Embryonic facial prominence (tissue), 1 donor: ENCODE data around the gene ARL14EP.
A peak's percentile ranks its signal among the peaks of the same experiment; 100 is the strongest.

Experiments
- DNase-seq: peaks from one replicate; pipeline ENCODE4 v3.0.0-alpha.2; 2016; ENCODE audit errors: extremely low spot score

The ARL14EP gene

DNA sequence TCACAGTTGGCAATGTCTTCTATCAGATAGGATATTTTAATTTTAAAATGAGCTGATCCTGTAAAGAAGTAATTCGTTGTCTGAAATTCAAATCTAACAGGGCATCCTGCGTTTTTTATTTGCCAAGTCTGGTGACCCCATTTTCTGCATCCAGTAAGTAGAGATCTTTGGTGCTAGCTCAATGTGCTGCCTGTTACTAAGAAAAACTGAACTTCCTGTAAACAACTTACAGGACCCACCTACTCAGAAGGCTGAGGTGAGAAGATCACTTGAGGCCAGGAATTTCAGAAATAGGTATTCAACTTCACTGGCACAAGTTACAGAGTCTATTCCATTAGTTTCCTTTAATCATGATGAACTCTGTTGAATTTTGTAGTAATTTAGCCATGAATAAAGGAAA is 4.0 kb downstream of the ARL14EP start:
- DNase-seq: no peak

DNA sequence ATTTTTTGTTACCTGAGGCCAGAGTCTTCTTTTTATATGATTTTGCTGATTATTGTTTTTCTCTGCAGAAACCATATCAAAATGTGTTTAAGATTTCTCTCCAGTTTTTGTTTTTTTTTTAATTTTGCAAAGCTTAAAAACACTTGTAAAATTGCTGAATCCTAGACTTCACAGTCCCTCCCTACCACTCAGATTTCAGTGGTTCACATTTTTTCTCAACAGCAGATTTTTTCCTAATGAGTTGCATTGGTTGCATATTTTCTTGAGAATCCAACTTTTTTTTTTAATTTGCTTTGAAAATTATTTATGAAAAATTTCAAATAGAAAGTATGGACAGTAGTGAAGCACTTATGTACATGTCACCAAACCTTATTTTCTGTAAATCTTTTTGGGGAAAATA is 5.8 kb downstream of the ARL14EP start:
- DNase-seq: no peak

DNA sequence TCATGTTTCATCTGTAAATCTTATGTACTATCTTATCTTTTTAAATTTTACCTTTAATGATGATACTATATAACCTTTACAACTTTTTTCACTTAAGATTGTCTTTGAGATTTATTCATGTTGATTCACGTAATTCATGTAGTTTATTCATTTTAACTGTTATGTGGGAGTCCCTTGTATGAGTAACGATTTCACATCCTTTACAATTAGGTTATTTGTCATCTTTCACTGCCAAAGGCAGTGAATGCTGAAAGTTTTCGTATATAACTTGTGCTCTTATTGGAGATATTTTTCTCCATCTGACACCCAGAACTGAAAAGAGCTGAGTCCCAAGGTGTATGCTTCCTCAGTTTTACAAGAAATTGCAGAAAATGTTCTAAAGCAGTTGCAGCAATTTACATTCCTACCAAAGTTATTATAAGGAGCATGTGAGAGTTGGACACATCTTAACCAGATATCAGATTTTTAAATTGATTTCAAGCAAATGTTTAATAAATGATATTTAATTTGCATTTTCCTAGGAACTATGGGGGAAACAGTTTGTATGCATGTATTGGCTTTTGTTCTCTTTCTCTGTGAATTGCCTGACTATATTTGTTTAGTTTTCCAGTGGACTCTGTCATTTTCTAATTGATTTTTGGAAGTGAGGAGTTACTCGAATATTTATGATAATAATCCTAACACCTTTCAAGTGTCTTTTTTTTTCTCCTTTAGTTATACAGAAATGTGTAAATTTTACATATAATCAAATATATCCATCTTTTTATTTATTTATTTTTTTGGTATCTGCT is 6.4 kb downstream of the ARL14EP start:
- no peak for DNase-seq

DNA sequence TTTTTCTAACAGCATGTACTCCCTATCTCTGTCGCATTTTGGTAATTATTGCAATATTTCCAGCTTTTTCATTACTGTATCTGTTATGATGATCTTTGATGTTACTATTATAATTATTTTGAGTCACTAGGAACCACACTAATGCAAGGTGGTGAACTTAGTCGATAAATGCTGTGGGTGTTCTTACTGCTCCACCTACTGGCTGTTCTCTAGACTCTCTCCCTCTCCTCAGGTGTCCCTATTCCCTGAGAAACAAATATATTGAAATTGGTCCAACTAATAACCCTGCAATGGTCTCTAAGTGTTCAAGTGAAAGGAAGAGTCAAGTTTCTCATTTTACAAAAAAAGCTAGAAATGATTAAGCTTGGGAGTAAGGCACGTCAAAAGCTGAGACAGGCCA is 10.5 kb downstream of the ARL14EP start:
- DNase-seq: no peak

DNA sequence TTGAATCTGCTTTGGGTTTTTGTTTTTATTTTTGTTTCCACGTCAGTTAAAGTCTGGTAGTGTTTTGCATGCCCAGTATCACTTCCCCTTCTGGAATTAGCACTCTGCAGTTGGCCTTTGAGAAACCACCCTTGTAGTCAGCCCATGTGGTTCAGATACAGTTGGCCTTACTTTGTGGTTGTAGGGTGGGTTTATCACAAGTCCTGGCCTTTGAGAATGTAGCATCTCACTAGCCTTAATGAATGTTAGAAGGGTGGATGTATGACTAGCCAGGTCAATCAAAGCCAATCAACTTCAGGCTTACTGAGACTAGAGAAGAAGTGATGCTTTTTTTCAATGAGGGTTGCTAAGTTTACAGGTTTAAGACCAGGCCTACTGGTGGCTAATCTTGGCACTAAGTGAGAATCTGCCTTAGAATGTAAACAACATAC is 19.8 kb downstream of the ARL14EP start:
- no peak for DNase-seq

DNA sequence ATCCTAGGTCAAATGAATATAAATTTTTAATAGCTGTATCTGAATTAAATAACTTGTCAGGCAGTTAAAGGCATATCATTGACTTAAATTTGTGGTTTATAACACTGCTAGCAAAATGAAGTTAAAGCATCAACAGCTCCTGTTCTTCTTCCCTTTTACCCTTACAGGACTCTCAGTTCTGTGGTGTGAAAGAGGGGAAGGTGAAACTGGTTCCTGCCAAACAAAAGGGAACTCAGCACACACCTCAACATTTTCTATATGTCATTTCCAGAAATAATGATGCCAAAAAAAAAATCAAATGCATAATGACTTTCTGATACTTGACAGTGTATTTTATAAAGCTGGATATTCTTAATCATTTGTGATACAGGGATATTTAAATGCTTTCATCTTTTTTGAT is 21.2 kb downstream of the ARL14EP start:
- DNase-seq: no peak

DNA sequence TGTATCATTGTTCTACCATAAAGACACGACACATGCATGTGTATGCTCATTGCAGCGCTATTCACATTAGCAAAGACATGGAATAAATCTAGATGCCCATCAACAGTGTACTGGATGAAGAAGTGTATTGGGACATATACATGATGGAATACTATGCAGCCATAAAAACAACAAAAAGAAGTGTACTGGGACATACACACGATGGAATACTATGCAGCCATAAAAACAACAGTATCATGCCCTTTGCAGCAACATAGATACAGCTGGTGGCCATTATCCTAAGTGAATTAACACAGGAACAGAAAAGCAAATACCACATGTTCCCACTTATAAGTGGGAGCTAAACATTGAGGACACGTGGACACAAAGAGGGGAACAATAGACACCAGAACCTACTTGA is 22.7 kb downstream of the ARL14EP start:
- DNase-seq: no peak

DNA sequence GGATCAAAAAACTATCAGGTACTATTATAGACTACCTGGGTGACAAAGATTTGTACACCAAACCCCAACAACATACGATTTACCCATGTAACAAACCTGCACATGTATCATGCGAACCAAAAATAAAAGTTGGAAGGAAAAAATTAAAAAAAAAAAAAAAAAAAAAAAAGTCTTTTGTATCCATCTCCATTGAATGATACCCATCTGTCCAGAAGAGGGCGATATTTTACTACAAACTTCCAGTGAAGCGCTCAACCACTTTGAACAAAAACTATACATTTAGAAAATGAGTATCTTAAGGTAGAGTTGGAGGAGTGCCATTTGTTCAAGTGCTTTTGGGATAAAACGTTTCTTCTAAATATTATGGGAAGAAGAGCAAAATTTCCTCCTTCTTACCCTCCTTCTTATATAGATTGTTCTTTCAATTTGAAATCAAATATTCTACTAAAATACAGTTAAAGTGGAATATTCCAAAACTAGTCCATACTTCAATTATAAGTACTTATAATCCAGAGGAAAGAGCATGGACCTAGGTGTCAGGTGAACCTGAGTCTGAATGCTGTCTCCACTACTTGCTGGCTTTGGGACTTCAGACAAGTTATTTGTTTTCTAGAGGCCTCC is 23.3 kb downstream of the ARL14EP start:
- DNase-seq: peak; percentile 82

DNA sequence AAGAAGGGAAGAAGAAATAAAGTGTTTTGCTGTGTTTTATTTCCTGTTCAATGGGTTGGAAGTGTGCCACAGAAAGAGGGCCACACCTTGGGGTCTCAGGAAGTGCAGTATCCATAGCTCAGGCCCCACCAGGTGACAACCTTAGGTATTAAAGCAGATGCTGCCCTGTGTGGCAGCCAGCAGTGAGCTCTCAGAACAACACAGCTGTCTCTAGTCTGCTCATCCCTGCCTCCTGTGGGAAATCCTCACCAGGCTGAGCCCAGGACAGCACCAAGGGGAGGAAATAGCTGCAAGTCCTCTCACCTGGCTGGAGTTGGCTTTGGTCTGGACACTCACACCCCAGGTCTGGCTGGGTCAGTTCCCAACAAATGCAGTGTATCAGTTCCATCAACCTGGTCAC is 25.1 kb downstream of the ARL14EP start:
- DNase-seq: no peak

DNA sequence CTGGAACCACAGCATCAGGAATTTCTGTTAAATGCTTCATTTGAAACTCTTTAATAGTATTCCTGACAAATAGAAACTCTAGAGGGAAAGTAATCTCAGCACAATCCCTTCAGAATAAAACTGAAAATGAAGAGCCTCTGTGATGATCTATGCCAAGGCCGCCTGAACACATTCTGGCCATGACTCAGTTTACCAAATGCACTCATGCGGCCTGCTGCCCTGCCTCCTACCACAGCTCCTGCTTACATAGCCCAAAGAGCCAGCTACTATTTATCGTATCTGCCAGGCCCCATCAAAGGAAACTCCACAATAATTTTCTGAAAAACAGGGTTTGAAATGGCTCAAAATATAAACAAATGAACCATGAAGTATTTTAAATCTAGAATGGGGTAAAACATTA is 27.0 kb downstream of the ARL14EP start:
- DNase-seq: no peak

DNA sequence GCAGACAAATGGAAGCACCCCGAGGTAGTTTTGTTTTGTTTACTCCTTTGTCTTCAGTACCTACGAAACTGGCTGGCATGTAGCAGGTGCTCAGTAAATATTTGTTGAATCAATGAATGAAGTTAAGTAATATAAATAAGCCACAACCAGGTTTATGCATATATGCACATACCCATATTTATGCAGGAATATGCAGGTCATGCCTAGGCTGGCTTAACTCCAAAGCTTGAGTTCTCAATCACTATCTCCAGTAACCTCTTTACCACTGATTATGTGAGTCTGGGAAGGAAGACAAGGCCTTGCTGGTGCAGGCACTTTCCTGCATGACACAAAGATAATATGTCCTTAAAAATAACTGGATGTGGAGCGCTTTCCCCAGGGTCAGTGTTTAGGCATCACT is 27.5 kb downstream of the ARL14EP start:
- DNase-seq: no peak

DNA sequence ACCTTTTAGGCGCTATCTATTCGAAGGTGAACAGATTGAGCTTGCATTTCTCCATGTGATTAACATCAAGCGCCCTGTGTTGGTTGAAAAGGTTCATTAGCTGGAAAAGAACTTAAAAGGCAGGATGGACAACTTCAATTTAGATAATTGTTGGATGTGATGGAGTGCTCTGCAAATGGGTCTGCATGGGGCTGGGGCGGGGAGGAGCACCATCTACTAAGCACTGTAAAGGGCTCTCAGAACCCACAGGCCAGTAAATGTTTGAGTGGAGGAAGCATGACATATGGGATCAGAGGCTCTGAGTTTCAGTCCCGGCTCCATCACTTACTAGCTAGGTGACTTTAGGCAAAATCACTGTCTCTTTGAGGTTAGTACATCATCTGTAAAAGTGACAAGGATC is 28.2 kb downstream of the ARL14EP start:
- no peak for DNase-seq

DNA sequence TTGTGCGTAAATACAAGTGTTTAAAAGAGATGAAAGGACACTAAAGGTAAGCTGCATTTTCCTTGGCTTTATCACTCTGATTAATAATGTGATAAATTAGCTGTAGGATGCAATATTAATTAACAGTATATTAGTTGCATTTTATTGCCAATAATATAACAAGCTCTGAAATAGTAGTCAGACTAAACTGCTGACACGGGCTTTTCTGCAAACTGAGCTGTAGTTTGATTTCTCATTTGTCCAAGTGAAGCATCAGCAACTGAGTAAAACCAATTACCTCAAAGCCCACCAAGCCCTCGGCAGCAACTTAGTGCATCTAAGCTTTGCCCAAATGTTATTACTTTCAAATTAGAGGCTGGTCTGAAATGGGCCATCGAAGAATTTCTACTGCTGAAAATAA is 33.5 kb downstream of the ARL14EP start:
- no peak for DNase-seq

DNA sequence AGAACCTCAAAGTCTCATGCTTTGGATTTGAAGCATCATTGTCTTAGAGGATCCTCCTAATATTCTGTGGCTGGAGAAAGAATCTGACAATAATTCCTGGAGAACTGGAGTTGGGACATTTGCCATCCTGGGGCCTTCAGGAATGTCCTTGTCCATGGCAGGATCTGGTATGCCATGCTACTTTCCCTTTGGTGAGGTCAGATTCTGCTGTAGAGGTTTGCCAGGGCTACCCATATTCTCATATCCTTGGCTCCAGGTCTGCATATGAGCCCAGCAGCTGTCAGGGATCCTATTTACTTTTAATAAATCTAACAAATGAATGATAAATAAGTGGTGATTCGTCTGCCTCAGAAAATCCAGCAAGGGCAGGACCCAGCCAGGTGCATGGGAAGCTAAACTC is 35.0 kb downstream of the ARL14EP start:
- DNase-seq: no peak

DNA sequence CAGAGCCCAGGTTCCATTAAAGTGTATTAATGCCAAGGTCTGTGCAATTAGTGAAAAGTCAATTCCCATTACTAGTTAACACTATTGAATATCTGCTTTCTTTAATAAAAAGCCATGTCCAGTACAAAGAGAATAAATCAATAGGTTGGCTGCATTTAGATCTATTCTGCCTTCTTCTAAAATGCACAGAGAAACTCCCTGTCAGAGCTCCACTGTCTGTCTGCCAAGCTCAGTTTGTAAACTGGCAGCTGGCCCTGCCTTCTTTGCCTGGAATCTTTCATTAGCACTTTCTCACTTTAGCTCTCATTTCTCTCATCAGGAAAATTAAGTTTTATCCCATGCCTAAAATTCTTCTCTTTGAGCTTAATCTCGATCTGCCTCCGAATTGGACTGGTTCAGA is 35.6 kb downstream of the ARL14EP start:
- DNase-seq: no peak

DNA sequence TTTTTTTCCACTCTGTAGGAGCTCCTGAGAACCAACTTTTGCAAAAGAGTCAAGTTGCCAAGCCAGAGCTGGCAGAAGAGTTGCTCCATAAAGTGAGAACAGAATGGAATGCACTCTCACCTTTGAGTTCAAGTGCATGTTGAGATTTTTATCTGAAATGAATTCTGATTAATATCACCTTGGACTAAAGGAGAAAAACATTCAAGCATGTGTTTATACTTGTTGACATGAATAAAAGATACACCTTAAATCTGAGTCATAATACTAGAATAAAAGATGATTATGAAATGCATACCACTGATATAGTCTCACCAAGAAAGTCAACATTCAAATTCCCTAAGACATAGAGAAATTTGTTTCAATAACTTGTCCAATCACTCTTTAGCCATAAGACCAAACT is 37.8 kb downstream of the ARL14EP start:
- no peak for DNase-seq

DNA sequence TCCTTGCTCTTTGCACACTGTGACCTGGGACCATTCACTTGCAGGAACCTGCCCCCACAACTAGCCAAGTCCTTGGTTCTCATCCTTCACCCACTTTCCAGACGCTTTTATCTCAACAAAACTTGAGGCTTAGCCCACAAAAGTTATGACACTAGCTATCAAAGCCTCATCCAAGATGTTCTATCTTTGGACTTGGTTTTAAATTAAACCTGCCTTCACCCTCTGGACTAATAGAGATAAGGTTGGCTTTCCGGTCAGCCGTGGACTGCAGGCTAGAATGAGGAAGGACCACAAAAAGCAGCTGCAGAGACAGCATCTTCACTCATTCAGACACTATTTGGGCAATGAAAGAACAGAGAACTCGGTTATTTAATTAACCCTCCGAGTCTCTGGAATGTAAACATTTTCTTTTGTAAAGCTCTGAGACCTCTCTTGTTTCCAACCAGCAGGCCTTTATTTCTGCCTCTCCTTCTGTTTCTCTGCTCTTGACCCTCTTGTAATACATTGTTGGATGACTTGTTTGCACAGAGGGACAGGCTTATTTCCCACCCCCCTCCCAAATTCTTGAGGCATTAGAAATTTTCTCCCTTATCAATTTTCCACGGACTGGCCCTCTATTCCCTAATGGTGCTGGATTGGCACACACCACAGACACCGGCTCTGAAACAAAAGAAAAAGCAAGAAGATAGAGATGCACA is 41.4 kb downstream of the ARL14EP start:
- DNase-seq: no peak

DNA sequence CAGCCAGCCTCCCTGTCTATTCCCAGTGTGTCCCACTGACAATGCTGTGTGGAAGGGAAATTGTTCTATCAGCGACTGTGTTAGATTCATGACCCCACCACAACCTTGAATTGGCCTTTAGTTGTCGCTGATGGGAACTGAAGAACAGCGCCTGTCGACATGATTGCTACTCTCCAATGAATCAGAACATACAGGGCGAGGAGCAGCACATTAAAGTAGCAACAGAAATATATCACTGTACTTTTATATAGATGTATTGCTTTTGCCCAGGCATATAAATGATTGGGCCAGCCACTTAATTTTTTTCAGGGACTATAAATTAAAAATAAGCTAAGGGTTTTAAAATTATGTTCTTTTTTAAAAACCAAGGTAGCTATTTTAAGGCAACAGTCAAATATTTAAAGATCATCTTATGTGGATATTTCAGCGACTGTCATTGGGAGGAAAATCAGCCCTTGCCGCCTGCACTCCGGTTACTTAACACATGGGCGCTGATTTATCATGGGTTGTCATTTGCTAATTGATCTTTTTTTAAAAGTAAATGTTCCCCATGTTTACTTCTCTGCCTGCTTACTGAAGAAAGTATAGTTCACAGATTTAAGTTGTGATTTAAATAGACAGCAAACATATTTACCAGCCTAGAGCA is 42.1 kb downstream of the ARL14EP start:
- DNase-seq: no peak

DNA sequence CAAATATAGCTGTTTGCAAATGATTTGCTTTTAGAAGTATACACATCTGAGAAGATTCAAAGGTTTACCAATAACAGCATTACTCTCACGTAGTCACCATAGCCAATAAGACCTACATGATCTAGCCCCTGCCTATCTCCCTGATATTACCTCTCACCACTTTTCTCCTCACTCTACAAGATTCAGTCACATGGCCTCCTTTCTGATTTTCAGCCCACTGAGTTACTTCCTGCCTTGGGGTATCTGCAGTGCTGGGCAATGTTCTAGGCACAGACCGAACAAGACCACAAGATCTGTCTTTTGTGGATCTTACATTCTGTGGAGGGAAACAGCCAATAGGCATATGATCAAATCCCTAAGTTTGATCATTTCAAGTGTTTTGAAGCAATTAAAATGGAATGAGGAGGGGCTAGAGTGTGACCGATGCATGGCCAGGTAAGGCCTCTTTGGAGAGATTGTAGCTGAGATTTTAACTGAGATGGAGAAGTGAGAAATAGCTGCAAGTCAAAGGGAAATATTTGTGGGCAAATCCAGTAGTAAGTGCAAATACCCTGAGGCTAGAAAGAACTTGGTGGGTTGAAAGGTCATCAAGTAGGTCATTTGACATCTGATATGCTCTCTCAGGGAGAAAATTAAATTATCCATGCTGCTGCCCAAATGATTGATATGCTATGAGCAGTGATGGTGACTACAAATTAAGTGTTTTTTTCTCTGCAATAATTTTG is 43.1 kb downstream of the ARL14EP start:
- no peak for DNase-seq

DNA sequence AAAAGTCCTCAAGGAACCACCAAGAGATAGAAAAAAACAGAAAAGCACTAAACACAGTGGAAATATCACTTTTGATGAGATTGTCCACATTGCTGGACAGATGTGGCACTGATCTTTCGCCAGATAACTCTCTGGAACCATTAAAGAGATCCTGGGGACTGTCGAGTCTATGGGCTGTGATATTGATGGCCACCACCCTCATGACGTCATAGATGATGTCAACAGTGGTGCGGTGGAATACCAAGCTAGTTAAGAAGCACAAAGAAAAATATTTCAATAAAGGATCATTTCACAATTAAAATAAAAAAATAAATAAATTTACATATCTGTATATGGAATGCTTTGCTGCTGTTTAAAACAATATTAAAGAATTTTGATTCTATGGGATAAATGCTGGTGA is 45.5 kb downstream of the ARL14EP start:
- no peak for DNase-seq

DNA sequence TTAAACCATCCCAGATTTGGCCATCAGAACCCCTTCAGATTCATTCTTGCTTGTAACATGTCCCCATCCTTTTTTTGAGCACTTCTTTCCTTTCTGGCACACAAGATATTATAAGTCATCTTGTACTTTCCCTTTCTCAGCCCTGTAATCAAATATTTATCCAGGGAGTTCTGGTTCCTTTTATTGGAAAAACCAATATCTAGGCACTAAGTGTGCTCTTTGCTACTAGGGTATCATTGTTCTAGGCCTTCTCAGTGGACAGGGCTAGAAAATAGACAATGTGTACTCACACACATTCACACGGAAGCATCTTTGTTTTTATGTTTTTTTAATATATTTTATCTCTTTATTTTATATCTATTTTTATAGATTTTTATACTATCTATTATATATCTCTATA is 47.3 kb downstream of the ARL14EP start:
- DNase-seq: no peak

DNA sequence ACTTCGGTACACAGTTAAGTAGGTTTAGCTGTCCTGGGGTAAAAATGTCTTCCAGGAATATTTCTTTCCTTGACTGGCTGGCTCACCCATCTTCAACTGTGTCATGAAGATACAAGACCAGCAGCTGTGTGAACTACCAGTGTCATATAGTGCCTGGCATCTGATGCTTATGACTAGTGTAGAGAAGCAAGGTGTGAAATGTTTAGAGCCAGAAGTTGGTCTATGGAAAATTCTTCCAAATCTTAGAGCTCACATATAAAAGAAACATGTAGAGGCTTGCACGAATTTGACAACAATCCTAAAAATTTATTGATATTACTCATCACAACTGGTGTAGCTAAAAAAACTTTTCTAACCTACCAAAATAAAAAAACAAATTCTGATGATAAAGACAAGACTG is 54.4 kb downstream of the ARL14EP start:
- DNase-seq: no peak
